Superior temporal gyrus (tissue), 1 donor: Measurements from ENCODE around the gene FAM90A1.
"Not testable (repeated sequence)": the region's sequence is repeated elsewhere in the genome, so short reads cannot be mapped to it uniquely, and the experiment has no call there.

Experiments
- DNase-seq: peaks from one replicate; pipeline ENCODE4 v3.0.0-alpha.2; 2016; ENCODE audit errors: extremely low spot score

Gene FAM90A1

DNA sequence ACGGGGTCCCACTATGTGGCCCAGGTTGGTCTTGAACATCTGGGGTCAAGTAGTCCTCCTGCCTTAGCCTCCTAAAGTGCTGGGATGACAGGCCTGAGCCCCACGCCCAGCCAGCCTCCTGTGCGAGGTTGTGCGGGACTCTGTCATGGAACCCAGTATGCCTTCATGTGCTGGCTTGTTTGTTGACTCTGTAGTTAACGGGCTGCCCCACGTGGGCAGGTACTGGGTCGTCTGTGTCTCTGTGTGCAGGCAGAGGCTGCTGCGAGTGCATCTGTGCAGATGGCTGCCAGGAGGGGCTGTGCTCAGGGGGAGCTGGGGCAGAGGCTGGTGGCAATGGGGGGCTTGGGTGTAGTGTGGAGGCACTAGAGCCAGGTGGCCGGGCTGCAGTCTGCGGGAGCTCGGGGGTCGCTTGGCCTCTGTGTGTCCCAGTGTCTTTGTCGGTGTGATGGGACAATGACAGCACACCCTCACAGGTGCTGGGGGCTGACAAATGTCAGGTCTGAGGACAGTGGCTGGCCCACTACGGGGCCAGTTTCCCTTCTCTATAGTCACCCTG lies 6.0 kb upstream of the FAM90A1 start:
- not testable (repeated sequence) for DNase-seq

DNA sequence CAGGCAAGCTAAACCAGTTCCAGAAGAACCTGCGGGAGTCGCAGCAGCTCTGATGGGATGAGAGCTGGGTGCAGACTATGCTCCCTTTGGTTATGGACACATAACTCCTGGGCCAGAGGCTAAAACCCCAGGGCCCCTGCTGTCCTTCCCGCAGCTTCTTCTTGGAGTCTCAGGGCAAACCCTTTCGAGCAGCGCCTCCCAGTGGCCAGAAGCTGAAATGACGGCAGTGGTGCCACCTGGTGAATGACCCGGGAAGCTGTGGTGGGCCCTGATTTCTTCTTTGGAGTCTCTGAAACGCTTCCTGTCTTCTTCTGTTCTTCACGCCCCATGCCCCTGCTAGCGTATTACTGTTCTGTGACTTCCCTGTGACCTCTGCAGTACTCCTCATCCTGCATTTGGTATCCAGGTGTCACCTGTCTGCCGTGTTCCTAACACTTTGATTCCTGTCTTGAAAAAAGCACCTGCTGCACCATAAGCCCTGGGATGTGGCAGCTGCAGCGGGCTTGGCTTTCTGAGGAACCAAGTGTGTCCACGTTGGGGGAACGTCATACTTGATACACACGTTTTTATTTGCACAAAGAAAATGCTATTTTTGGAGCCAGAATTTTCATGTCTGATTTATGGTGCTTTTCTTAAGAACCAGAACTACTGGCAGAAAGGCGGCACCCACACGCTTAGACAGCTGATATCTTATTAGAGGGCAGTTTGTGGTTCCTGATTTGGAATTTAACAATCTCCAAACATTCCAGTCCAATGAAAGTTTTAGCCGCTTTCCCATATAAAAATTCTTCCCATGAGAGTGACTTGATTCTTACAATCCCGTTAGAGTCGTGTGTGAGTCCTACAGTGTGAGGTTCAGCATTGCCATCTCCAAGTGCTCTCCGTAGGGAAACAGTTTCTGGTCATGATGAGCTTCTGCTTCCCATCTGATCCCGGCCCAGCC lies 4.5 kb upstream of the FAM90A1 start:
- DNase-seq: not testable (repeated sequence)

DNA sequence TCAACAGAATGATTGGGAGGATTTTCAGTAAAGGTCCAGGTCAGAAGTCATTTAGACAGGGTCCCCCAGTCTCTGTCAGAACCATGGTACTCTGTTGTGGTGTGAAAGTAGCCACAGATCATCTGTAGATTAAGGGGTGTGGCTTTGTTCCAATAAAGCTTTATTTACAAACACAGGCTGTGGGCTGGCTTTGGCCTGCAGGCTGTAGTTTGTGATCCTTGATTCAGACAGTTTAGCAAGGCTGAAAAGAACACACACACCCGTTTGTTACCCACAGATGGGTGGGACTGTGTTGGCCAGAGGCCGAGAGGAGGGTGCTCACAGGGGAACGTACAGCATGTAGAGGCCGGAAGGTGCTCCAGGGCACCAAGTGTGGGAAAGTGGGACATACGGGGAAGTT lies 3.6 kb upstream of the FAM90A1 start:
- DNase-seq: not testable (repeated sequence)

DNA sequence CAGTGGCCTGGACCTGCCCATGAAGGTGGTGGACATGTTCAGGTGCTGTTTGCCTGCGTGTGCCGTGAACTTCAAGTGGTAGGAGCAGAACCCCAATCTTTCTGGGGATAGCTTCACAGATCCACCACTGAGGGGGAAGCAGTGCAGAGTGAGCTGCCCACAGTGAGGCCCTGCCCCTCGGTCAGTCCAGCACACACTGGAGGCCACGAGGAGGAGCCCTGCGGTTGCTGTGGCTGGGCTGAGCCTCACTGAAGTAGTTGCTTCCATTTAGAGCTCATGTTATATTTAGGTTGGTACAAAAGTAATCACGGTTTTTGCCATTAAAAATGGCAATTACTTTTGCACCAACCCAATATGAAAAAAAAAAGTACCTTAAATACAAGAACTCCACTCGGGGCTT lies 2.1 kb upstream of the FAM90A1 start:
- DNase-seq: not testable (repeated sequence)

DNA sequence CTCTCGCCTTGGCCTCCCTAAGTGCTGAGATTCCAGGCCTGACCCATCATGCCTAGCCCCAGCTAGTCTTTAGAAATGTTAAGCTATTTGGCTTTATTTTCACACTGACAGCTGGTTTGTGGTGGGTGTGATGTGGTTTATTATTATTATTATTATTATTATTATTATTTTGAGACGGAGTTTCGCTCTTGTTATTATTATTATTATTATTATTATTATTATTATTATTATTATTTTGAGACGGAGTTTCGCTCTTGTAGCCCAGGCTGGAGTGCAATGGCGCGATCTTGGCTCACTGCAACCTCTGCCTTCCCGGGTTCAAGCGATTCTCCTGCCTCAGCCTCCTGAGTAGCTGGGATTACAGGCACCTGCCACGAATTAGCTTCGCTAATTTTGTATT lies 1.2 kb upstream of the FAM90A1 start:
- not testable (repeated sequence) for DNase-seq

DNA sequence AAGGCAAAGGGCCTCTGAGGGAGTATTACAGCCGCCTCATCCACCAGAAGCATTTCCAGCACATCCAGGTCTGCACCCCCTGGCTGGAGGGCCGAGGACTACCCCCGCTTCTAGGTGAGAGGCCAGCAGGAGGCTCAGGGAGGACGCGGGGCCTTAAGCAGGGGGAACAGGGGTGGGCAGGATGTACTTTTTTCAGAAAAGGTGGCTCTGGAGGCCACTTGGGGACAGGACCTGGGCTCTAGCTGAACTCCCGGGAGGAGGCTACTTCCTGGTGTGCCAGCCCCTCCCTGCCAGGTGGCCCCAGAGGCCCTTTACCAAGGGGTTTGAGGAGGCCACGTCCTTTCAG lies 287 bp upstream of the FAM90A1 start:
- not testable (repeated sequence) for DNase-seq

DNA sequence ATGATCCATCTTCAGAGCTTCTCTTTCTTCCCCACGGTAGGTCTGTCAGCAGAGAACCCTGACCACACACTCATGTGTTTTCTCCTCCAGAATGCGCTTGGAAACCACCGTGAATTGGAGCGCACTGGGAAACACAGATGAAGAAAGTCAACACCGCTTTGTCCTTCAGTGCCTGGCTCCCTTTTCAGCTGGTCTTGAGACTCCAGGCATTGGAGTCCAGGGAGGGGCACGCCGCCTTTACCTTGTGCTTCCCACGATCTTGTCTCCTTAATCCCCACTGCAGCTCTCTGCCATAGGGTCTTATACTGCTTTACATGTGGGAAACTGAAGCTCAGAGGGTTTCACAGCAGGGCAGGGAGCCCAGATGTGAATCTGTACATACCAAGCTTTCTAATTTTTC lies 1.1 kb downstream of the FAM90A1 start:
- no peak for DNase-seq

DNA sequence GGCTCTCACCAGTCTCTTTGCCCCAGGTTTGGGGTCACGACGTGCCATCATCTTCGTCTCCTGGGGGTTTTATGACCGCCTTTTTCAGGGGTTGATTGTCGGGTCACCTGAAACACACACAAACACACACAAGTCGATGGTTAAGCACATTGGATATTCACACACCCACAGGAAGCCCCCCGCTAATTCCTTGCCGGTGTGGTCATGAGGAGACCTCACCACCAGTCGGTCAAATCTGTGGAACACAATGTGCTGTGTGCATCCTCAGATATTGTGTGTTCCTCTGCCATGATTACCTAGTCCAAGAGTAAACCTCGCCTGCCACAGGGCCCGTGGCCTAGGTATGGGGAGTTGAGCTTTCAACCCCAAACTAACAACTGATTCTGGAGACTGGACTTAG lies 2.6 kb downstream of the FAM90A1 start:
- not testable (repeated sequence) for DNase-seq

DNA sequence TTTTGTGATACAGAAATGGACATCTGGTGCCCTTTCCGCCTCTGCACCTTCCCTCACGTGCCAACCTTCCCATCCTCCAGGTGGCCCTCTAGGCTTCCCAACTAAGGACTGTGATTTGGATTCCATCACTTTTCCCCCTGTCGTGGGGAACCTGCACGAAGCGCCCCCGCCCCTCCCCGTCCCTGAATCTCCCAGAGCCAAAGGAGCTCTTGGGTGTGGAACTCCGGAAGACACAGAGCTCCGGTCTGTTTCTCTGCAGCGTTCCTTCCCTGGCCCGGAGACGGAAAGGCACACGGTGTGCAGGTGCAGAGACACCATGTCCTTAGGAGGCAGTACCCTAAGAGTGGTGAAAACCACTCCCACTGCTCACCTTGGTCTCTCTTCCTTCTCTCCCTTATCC lies 3.8 kb downstream of the FAM90A1 start:
- not testable (repeated sequence) for DNase-seq

DNA sequence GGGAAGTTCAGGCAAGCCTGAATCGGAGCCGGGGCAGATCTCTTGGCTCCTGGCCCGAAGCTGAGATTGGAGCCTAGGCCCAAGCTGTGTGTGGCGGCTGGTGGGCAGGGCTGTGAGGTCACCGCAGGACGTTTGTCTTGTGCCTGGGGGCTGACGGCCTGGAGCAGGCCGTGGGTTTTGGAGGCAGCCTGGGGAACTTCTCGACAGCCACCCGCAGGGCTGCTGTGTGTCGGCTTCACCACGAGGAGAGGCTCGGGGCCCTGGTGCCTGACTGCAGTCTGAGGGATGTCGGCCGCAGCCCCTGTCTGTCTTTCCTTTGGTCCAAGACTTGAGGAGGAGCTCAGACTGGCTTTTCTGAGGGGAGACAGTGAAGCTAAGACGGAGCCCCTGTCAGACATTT lies 5.1 kb downstream of the FAM90A1 start:
- not testable (repeated sequence) for DNase-seq

DNA sequence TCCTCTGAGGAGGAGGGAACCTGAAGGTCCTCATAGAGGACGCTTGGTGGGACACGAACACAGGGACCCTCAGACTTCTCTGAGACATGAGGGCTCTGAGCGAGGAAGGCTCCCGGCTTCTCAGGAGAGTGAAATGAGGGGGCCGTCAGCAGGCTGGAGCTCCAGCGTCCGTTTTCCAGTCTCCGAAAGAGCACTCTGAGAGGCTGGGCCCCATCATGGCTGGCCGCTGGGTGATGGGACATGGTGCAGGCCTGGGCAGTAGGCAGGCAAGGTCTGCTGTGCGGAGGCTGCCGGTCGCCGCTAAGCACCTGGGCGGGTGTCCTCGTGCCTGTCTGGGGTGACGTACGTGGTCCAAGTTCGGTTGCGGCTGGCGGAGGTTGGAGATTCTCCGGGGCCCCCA lies 5.6 kb downstream of the FAM90A1 start:
- not testable (repeated sequence) for DNase-seq

DNA sequence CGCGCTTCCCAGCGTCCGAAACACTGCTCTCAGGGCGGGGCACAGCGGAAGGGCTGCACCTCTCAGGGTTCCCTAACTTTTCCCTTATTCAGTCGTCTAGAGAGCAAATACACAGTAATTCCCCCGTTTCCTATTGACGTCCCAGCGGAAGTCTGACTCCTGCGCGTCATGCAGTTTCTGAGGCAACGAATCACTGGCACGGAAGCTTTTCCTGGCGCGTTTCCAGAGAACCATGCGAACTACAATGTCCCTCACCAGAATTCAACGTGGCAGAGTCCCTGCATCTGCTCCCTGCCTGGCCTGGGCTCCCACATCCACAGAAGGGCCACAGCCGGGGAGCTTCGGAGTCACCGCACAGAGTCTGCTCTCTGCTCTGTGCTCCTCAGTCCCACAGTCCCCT lies 6.0 kb downstream of the FAM90A1 start:
- not testable (repeated sequence) for DNase-seq

DNA sequence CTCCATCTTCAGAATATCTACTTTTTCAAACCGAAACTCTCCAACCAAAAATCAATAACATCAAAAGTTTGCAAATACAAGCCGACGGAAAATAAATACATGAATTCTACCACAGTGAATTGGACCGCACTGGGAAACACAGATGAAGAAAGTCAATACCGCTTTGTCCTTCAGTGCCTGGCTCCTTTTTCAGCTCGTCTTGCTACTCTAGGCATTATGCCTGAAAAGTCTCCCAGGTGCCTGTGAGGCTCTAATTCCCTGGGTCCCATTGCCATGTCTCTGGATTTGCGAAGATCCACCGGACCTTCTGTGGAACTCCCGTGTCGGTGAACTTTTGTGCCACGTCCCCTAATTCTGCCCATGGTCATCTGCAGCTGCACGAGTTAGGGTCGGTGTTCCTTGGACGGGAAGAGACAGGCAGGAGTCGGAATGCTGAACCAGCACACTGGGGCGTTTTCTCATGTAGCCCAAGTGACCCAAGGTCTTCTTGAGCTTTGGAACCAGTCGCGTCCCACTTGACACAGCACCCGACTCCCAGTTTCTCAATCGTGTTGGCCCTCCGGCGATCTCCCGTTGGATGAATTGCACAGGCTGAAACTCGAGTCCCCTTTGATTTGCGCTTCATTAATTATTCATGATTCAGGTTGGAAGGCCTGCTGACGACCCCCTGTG lies 8.6 kb downstream of the FAM90A1 start:
- DNase-seq: not testable (repeated sequence)

DNA sequence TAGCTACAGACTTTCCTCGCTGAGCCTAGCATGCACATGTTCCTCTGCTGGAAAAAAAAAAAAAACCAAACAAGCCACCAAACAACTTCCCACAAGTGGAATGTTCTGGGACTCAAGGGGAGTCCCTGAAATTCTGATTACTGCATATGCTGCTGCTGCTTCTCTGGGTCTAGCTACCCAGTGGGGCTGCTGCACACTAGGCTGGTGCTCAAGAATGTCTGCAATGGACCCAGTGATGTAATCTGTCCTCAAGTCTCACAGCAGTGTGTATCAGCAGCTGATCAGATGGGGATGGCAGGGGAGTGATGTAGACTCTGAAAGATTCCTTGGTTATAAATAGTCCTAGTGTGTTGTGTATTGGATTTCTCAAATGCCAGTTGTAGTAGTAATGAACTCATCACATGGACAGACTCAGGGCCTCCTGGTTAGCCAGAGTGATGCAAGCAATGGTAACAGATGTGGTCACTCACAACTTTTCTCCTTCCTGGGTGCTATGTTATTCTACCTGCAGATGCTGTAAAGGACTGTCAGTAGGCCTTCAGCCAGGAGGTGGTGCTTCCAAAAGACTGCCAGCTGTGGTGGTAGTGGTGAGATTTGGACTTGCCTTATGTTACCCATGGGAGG lies 29.6 kb downstream of the FAM90A1 start:
- DNase-seq: not testable (repeated sequence)

DNA sequence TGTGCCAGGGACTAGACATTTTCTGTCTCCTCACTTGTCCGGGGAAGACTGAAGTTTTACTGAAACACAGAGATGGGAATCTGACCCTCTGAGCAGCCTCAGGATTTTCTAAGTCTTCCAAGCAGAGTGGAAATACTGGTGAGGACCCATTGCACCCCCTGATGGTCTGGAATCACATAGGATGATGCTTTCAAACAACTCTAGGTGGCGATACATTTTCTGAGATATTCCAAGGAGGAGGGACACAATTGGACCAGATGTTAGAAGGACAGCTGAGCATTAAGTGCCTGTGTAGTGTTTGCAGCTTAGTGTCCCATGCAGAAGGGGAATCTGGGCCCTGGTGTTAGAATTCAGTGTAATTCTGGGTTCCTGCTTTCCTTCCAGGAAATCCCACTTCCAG lies 39.3 kb downstream of the FAM90A1 start:
- DNase-seq: not testable (repeated sequence)

DNA sequence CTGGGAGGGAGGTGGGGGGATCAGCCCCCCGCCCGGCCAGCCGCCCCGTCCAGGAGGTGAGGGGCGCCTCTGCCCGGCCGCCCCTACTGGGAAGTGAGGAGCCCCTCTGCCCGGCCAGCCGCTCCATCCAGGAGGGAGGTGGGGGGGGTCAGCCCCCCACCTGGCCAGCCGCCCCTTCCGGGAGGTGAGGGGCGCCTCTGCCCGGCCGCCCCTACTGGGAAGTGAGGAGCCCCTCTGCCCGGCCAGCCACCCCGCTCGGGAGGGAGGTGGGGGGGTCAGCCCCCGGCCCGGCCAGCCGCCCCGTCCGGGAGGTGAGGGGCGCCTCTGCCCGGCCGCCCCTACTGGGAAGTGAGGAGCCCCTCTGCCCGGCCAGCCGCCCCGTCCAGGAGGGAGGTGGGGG lies 43.2 kb downstream of the FAM90A1 start:
- not testable (repeated sequence) for DNase-seq

DNA sequence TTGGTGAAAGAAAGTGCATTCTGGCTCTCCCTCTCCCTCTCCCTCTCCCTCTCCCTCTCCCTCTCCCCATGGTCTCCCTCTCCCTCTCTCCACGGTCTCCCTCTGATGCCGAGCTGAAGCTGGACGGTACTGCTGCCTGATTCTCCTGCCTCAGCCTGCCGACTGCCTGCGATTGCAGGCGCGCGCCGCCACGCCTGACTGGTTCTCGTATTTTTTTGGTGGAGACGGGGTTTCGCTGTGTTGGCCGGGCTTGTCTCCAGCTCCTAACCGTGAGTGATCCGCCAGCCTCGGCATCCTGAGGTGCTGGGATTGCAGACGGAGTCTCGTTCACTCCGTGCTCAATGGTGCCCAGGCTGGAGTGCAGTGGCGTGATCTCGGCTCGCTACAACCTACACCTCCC lies 44.1 kb downstream of the FAM90A1 start:
- DNase-seq: not testable (repeated sequence)

DNA sequence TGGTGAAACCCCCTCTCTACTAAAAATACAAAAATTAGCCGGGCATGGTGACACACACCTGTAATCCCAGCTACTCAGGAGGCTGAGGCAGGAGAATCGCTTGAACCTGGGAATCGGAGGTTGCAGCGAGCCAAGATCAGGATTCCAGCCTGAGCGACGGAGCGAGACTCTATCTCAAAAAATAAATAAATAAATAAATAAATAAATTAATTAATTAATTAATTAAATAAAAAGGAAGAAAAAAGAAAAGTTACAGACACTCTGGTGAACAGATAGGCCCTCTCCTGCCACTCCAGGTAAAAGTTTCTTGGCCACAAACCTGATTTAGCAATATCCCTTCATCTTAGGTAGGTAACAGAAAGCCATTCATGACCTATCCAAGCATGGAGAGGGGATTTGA lies 44.5 kb downstream of the FAM90A1 start:
- DNase-seq: not testable (repeated sequence)

DNA sequence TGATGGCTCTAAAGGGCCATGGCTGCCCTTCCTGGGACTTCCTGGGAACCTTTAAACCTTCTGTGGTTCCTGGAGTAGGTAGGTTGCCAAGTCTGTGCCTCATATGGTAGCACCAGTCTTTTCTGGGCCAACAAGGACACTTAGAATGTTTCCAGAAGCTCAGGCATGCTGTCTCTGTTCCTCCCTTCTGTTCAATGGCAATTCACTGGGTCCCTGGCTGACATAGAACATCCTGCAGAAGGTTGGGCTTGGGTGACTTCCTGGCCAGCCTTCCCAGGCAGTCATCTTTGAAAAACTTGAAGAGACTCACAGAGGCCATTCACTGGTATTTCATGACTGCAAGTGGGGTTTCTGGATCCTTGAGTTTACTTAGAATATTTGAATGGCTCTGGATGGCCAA lies 46.1 kb downstream of the FAM90A1 start:
- not testable (repeated sequence) for DNase-seq

DNA sequence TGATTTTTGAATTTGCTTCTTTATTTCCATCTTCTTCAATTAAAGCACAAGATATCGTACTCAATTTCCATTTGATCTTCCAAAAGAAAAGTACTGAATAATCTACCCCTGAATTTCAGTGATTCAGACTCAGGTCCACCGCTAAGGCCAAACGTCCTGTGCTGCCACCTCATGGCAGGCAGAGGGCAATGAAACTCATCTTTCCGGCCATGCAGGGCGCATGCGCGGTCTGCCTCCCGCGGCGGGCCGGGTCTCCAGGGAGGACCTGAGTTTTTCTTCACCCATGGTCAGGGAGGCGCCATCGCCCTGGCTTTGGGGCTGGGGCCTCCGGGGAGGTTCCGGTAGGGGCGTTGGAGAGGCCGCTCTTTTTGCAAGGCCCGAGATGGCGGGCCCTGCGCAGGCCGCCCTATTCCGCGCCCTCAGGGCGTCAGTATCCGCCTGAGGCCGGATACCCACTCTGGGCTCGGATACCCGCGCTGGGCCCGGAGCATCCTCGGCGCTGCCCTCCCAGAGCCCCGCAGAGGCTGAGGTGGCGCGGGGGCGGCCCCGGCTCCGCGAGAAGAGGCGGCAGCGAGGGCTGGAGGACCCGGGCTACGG lies 47.3 kb downstream of the FAM90A1 start:
- DNase-seq: peak; percentile 69

DNA sequence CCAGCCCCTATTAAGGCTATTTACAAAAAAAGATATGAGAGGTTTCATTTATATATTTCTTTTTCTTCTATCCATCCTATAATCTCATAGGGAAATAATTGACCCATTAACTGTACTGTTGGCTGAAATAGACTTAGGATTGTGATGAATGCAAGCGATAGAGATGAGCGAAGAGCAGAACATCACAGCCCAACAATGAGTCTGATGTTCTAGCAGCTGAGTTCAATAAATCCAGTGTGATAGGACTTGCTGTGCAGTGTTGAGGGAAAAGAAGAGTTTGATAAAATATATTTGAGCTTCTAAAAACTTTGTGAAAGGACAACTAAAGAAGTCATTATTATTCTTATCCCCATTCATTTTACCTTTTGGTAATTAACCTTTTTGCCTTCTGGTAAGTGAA lies 54.5 kb downstream of the FAM90A1 start:
- DNase-seq: peak; percentile 32
